ENCODE measurements around the gene KRTAP4-3. TPM values are rescaled to one million over a fixed set of nuclear protein-coding genes. Genes with fewer than 3 reads are reported as not detected.
"Not testable (repeated sequence)": the region's sequence is repeated elsewhere in the genome, so short reads cannot be mapped to it uniquely, and the experiment has no call there.

Gene KRTAP4-3
- total RNA-seq, 4 donors from 2014 or later: not detected

GRCh38 chr17:41167561-41167960 is 460 bp downstream of the KRTAP4-3 start:
- TF ChIP-seq EP300 (IDR thresholded peaks at IDR 0.05): no peak
- no peak for TF ChIP-seq CTCF (IDR thresholded peaks at IDR 0.05)
- TF ChIP-seq POLR2A (IDR thresholded peaks at IDR 0.05): no peak
- WGBS, 2 donors: 79 to 88% methylated on average over 7 of the region's 7 CpGs
- Histone ChIP-seq H3K27ac (no peak overlapping the region), H3K4me3 (no peak overlapping the region), H3K9me3 (no peaks in the 10 kb centered on the region), H3K4me1 (no peaks in the 10 kb centered on the region), H3K36me3 (no peaks in the 10 kb centered on the region), H3K27me3 (no peaks in the 10 kb centered on the region)
- DNase-seq (ENCODE audit: low spot score in 2 of 2): no peak

- Histone ChIP-seq H3K27ac (no peak overlapping the region), H3K9me3 (no peaks in the 10 kb centered on the region), H3K36me3 (no peaks in the 10 kb centered on the region), H3K27me3 (no peaks in the 10 kb centered on the region), H3K4me3 (no peak overlapping the region), H3K4me1 (no peaks in the 10 kb centered on the region)
- no peak for DNase-seq (ENCODE audit: low spot score in 2 of 2)
- TF ChIP-seq POLR2A (IDR thresholded peaks at IDR 0.05): no peak
- no peak for TF ChIP-seq CTCF (IDR thresholded peaks at IDR 0.05)
- TF ChIP-seq EP300 (IDR thresholded peaks at IDR 0.05): no peak
- WGBS, 2 donors: 70 to 78% methylated on average over 7 of the region's 7 CpGs
Measured at GRCh38 chr17:41163828-41164227, 4.2 kb downstream of the KRTAP4-3 start.

GRCh38 chr17:41160648-41161047 is 7.4 kb downstream of the KRTAP4-3 start, which contains the start of gene KRTAP4-4:
Gene KRTAP4-4, minus strand, starts transcription at chr17:41160748. Its CDS starts 57 bp downstream, at chr17:41160691.
- no peaks in the 10 kb centered on the region for H3K36me3 ChIP-seq
- H3K4me1 ChIP-seq: no peaks in the 10 kb centered on the region
- WGBS, 2 donors: 70 to 93% methylated on average over 1 of the region's 1 CpG
- no peaks in the 10 kb centered on the region for H3K27me3 ChIP-seq
- H3K9me3 ChIP-seq: no peaks in the 10 kb centered on the region
- no peak for TF ChIP-seq EP300 (IDR thresholded peaks at IDR 0.05)
- TF ChIP-seq CTCF (IDR thresholded peaks at IDR 0.05): no peak
- no peak for TF ChIP-seq POLR2A (IDR thresholded peaks at IDR 0.05)
- no peak within 1 kb of the TSS for H3K27ac ChIP-seq
- H3K4me3 ChIP-seq: no peak within 1 kb of the TSS
- DNase-seq (ENCODE audit: low spot score in 2 of 2): no peak

GRCh38 chr17:41160190-41160589 is 7.8 kb downstream of the KRTAP4-3 start:
- not testable (repeated sequence) for H3K36me3 ChIP-seq; H3K4me3 ChIP-seq; DNase-seq (ENCODE audit: low spot score in 2 of 2); H3K27ac ChIP-seq; H3K9me3 ChIP-seq; H3K4me1 ChIP-seq; H3K27me3 ChIP-seq
- WGBS, 2 donors: 92 to 97% methylated on average over 3 of the region's 3 CpGs

- no peaks in the 10 kb centered on the region for H3K4me1 ChIP-seq
- no peaks in the 10 kb centered on the region for H3K9me3 ChIP-seq
- no peaks in the 10 kb centered on the region for H3K27me3 ChIP-seq
- no peak for DNase-seq (ENCODE audit: low spot score in 2 of 2)
- no peak overlapping the region for H3K4me3 ChIP-seq
- TF ChIP-seq POLR2A (IDR thresholded peaks at IDR 0.05) (no peak), EP300 (IDR thresholded peaks at IDR 0.05) (no peak), CTCF (IDR thresholded peaks at IDR 0.05) (no peak)
- no peak overlapping the region for H3K27ac ChIP-seq
- 14 to 22% methylated on average over 2 of the region's 2 CpGs for WGBS, 2 donors
- H3K36me3 ChIP-seq: no peaks in the 10 kb centered on the region
Measured at GRCh38 chr17:41153856-41154255, 14.2 kb downstream of the KRTAP4-3 start.

- no peaks in the 10 kb centered on the region for H3K4me1 ChIP-seq
- no peaks in the 10 kb centered on the region for H3K36me3 ChIP-seq
- no peak for TF ChIP-seq EP300 (IDR thresholded peaks at IDR 0.05)
- no peak for TF ChIP-seq POLR2A (IDR thresholded peaks at IDR 0.05)
- no peak for TF ChIP-seq CTCF (IDR thresholded peaks at IDR 0.05)
- WGBS, 2 donors: 74 to 81% methylated on average over 2 of the region's 2 CpGs
- no peaks in the 10 kb centered on the region for H3K9me3 ChIP-seq
- no peak overlapping the region for H3K4me3 ChIP-seq
- H3K27ac ChIP-seq: no peak overlapping the region
- DNase-seq (ENCODE audit: low spot score in 2 of 2): no peak
- H3K27me3 ChIP-seq: no peaks in the 10 kb centered on the region
Measured at GRCh38 chr17:41151525-41151924, 16.5 kb downstream of the KRTAP4-3 start.

Data from tibial nerve (tissue), 4 donors.